EH (cell line): ENCODE results near the gene GAPT.

Experiments
- DNase-seq: peaks from one replicate; pipeline ENCODE4 v3.0.0-alpha.2; 2015; ENCODE audit warnings: low read depth

Gene GAPT

GRCh38 chr5:58491216-58491892, at the start of gene GAPT:
GAPT (plus strand) TSS chr5:58491435; CDS start chr5:58494537, 3,102 bp downstream.
- DNase-seq: no peak

- no peak for DNase-seq
These were observed 46.4 kb upstream of the GAPT start for GRCh38 chr5:58444805-58445204.

GRCh38 chr5:58446024-58446423, 45.2 kb upstream of the GAPT start:
- no peak for DNase-seq

GRCh38 chr5:58447226-58447625, 44.0 kb upstream of the GAPT start:
- DNase-seq: peak; percentile 35

GRCh38 chr5:58450018-58450417, 41.2 kb upstream of the GAPT start:
- DNase-seq: no peak

GRCh38 chr5:58450811-58451629, 40.2 kb upstream of the GAPT start:
- no peak for DNase-seq

- DNase-seq: no peak
These were observed 39.3 kb upstream of the GAPT start for GRCh38 chr5:58451732-58452565.

- DNase-seq: no peak
These were observed 38.5 kb upstream of the GAPT start for GRCh38 chr5:58452566-58453258.

GRCh38 chr5:58453306-58453705, 37.9 kb upstream of the GAPT start:
- DNase-seq: no peak

GRCh38 chr5:58454025-58454424, 37.2 kb upstream of the GAPT start:
- no peak for DNase-seq

- DNase-seq: peak; percentile 79
These were observed 36.2 kb upstream of the GAPT start for GRCh38 chr5:58455066-58455465.

- no peak for DNase-seq
These were observed 35.8 kb upstream of the GAPT start for GRCh38 chr5:58455480-58455879.

GRCh38 chr5:58456026-58456425, 35.2 kb upstream of the GAPT start:
- DNase-seq: peak; percentile 35

GRCh38 chr5:58456486-58456885, 34.7 kb upstream of the GAPT start:
- DNase-seq: no peak

- DNase-seq: no peak
These were observed 34.2 kb upstream of the GAPT start for GRCh38 chr5:58457050-58457449.

GRCh38 chr5:58458141-58458742, 33.0 kb upstream of the GAPT start:
- peak; percentile 24 for DNase-seq

GRCh38 chr5:58458743-58459145, 32.5 kb upstream of the GAPT start:
- peak; percentile 32 for DNase-seq

GRCh38 chr5:58459146-58460001, 31.9 kb upstream of the GAPT start:
- DNase-seq: peak; percentile 66

GRCh38 chr5:58460002-58460731, 31.1 kb upstream of the GAPT start, which contains the start of gene PLK2:
PLK2 (minus strand) TSS chr5:58460086; CDS start chr5:58459959, 127 bp downstream.
- DNase-seq: peak; percentile 91
